AG04450 (cell line): ENCODE data around the gene ABCA3. TPM values are rescaled to one million over a fixed set of nuclear protein-coding genes. Genes with fewer than 3 reads are reported as not detected.

Experiments
- CTCF ChIA-PET: fragments of 300-600, 350-600 bp; formaldehyde crosslinking; extraction: SDS; loops from one replicate; lab custom pipeline; 2022; ENCODE audit warnings: antibody characterized with exemption, inconsistent platforms; lab: Charles Lee
- POLR2A ChIA-PET: fragments of 350-600 bp; formaldehyde crosslinking; extraction: SDS; loops from one replicate; lab custom pipeline; 2021; ENCODE audit warnings: antibody characterized with exemption, inconsistent platforms; lab: Yijun Ruan, JAX
- DNase-seq: peaks from one replicate; pipeline ENCODE4 v3.0.0-alpha.2; 2011; ENCODE audit warnings: low read depth, low spot score
- H3K27ac ChIP-seq: one replicate; pipeline ENCODE4 v1.5.1; 2012; ENCODE audit warnings: low read depth, low read length, control low read depth
- H3K27me3 ChIP-seq: one replicate; pipeline ENCODE4 v1.6.0; 2012; ENCODE audit warnings: low read length; ENCODE audit not compliant: control insufficient read depth, insufficient read depth
- H3K4me3 ChIP-seq: 2 replicates; pipeline ENCODE4 v1.5.1; 2011; ENCODE audit warnings: mild to moderate bottlenecking, low read depth, low read length, control low read depth
- H3K9me3 ChIP-seq: 2 replicates; pipeline ENCODE4 v1.5.1; 2012; ENCODE audit warnings: low read length; ENCODE audit not compliant: control insufficient read depth, insufficient read depth
- polyA plus RNA-seq: library from polyadenylated mRNA; depleted of rRNA; stranded (reverse); fragments of >200 nt; gene quantifications from 2 replicates; pipeline ENCODE4 v1.2.3, GENCODE V29; 2011
- TF ChIP-seq, protein P1 (sequence below): IDR thresholded peaks from 2 replicates; pipeline ENCODE4 v1.5.1; 2011; ENCODE audit warnings: low read depth, low read length, control low read depth, inconsistent platforms

The ABCA3 gene
- polyA plus RNA-seq, 1 experiment = 0.06 TPM

DNA sequence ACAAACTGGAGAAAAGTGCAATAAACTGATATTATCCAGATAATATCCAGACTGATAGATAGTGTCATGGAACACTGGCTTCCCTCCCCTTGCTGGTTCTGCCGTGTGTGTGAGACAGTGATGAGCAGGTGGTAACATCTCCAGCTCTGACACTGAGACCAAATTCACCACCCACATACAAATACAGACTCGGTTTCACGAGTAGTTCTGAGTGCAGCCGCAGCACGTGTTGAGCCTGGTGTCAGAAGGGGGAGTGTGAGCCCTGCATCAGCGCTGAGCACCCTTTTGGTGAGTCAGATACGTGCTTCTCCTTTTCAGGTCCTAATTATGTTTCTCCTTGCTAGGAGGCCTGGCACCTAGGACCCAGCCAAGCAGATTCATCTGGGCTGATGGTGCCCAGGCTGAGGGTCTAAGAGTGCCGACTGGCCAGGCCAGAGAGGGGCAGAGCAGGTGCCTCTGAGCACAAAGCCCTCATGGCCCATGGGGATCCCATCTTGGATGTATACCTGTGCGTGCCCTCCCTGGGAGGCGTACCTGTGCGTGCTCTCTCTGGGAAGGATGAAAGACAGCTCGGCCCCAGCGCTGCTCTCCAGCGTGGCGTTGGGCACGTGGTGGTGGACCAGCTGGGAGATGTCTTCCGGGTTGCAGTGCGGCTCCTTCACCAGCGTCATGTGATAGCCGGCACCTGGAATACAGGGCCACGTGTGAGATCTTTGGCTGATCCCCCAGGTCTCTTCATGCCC is 45.3 kb downstream of the ABCA3 start:
- DNase-seq = no peak
- CTCF ChIA-PET = no interaction called here
- no peak overlapping the region for H3K4me3 ChIP-seq
- no peaks in the 10 kb centered on the region; the same call in 1 of the 2 replicates for H3K9me3 ChIP-seq
- peaks cover 14% of the 10 kb centered on the region for H3K27me3 ChIP-seq
- TF ChIP-seq, protein P1, sequence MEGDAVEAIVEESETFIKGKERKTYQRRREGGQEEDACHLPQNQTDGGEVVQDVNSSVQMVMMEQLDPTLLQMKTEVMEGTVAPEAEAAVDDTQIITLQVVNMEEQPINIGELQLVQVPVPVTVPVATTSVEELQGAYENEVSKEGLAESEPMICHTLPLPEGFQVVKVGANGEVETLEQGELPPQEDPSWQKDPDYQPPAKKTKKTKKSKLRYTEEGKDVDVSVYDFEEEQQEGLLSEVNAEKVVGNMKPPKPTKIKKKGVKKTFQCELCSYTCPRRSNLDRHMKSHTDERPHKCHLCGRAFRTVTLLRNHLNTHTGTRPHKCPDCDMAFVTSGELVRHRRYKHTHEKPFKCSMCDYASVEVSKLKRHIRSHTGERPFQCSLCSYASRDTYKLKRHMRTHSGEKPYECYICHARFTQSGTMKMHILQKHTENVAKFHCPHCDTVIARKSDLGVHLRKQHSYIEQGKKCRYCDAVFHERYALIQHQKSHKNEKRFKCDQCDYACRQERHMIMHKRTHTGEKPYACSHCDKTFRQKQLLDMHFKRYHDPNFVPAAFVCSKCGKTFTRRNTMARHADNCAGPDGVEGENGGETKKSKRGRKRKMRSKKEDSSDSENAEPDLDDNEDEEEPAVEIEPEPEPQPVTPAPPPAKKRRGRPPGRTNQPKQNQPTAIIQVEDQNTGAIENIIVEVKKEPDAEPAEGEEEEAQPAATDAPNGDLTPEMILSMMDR = no peak
- POLR2A ChIA-PET = no interaction called here
- H3K27ac ChIP-seq = no peak overlapping the region

DNA sequence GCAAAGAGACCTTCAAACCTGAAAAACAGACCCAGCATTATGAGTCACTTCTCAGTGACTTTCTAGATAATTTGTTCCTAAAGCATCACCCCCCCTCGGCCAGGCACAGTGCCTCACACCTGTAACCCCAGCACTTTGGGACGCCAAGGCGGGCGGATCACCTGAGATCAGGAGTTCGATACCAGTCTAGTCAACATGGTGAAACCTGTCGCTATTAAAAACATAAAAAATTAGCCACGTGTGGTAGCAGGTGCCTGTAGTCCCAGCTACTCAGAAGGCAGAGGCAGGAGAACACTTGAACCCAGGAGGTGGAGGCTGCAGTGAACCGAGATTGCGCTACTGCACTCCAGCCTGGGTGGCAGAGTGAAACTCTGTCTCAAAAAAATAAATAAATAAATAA is 48.3 kb downstream of the ABCA3 start:
- Histone ChIP-seq H3K4me3 (no peak overlapping the region), H3K9me3 (no peaks in the 10 kb centered on the region), H3K27ac (no peak overlapping the region), H3K27me3 (peaks cover 13% of the 10 kb centered on the region)
- CTCF ChIA-PET = no interaction called here
- POLR2A ChIA-PET = no interaction called here
- no peak for DNase-seq
- TF ChIP-seq, protein P1 = no peak

DNA sequence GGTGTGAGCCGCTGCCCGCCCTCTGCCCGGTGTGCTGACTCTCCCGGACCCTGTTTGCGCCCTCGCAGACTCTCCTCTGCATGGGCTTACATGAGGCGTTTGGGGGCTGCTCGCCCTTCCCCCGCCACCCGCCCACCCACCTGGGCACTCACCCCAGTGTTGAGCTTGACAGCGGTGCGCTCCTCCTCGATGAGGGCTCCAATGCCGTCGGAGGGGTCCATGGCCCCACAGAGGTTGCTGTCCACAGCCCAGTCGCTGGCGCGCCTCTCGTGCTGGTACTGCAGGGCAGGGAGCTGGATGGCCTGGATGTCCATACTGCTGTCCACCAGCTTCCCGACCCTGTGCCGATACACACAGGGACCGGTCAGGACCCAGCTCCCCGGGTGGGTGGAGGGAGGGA is 51.2 kb downstream of the ABCA3 start:
- CTCF ChIA-PET = no interaction called here

DNA sequence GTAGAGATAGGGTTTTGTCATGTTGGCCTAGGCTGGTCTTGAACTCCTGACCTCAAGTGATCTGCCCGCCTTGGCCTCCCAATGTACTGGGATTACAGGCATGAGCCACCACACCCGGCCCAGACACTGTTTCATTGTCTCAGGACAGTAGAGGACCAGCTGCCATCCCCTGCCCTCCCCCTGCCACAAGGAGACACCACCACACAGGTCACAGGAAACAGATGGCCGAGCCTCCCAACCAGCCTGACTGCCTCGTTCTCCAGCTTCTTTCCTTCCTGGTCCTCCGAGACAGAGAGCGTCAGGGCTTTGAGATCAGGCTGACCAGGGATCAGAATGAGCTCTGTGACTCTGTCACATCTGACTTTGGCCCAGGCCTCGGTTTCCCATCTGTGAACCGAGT is 51.8 kb downstream of the ABCA3 start:
- CTCF ChIA-PET = no interaction called here
- TF ChIP-seq, protein P1 = no peak
- H3K27ac ChIP-seq = no peak overlapping the region
- H3K4me3 ChIP-seq = no peak overlapping the region
- H3K9me3 ChIP-seq = no peaks in the 10 kb centered on the region; the same call in 1 of the 2 replicates
- H3K27me3 ChIP-seq = peaks cover 18% of the 10 kb centered on the region
- no peak for DNase-seq
- POLR2A ChIA-PET = no interaction called here

More for the DNA sequence above, 51.2 kb downstream of the ABCA3 start:
- DNase-seq = no peak
- POLR2A ChIA-PET = interaction anchor here (0.8 kb wide), 1 partner anchor 182 kb away, joined by 3 read pairs; the partner anchor contains the start of gene NTN3
- no peak overlapping the region for H3K27ac ChIP-seq
- TF ChIP-seq, protein P1 = no peak
- no peak overlapping the region for H3K4me3 ChIP-seq
- H3K27me3 ChIP-seq = peaks cover 18% of the 10 kb centered on the region
- no peaks in the 10 kb centered on the region; the same call in 1 of the 2 replicates for H3K9me3 ChIP-seq

DNA sequence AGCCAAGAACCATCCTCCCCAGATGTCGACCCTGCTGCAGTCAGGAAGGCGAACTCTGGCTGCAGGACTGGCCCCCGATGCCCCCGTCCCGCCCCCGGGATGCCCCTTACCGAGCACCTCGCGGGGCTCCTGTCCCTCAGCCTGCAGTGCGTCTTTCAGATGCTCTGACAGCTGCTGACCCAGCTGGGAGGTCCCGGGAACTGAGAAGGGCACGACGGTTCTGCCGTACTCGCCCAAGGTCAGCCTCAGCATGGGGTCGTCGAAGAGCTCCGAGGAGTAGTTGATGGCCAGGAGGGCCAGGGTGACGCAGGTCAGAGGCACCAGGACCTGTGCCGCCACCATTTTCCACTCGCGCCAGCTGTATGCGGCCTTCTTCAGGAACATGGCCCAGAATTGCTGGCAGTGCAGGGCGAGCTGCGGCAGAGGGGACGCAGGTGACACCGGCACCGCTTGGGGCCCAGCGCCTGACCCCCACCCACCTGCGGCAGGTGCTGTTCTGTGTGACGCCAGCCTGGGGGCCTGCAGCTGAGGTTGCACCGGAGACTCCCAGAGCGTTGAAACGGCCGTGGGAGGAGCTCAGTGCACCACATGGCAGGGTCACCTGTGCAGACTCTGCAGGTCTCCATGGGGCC is 52.5 kb downstream of the ABCA3 start:
- TF ChIP-seq, protein P1 = no peak
- POLR2A ChIA-PET = no interaction called here
- H3K4me3 ChIP-seq = no peak overlapping the region
- CTCF ChIA-PET = no interaction called here
- peaks cover 18% of the 10 kb centered on the region for H3K27me3 ChIP-seq
- no peaks in the 10 kb centered on the region; the same call in 1 of the 2 replicates for H3K9me3 ChIP-seq
- no peak for DNase-seq
- no peak overlapping the region for H3K27ac ChIP-seq
